ENCODE data around the gene TTLL10.

Gene TTLL10

DNA sequence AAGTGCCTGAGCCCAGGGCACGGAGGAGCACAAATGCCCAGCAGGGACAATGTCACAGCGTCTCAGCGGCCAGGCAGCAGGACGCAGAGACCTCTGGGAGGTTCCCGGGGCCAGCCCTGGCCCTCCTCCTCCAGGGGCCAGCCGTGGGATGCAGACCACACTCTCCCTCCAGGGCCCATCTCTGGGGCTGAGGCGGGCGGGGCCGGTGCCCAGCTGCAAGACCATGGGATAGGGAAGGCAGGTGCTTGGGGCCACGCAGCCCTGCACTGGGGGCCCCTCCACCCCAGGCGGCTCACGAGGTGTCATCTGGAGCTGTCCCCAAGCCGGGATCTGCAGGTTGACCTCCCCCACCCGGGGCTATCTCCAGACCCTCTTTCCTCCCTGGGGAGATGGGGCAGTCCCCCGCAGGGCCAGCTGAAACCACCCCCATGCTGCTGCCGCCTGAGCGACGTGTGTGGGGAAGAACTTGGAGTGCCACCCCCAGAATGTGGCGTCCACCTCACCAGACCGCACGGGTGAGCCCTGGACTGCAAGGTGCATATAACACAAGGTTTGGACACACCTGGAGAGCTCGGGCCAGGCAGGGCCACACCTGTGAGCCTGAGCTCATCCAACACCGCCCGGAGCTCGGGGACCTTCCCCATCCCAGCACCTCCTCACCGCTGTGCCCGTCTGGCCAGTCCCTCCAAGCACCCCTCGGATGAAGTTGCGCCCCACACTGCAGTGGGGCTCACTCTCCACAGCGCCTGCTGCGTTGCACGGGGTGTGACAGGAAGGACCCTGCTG, 4.1 kb upstream of the TTLL10 start:
- TF ChIP-seq, protein P1, sequence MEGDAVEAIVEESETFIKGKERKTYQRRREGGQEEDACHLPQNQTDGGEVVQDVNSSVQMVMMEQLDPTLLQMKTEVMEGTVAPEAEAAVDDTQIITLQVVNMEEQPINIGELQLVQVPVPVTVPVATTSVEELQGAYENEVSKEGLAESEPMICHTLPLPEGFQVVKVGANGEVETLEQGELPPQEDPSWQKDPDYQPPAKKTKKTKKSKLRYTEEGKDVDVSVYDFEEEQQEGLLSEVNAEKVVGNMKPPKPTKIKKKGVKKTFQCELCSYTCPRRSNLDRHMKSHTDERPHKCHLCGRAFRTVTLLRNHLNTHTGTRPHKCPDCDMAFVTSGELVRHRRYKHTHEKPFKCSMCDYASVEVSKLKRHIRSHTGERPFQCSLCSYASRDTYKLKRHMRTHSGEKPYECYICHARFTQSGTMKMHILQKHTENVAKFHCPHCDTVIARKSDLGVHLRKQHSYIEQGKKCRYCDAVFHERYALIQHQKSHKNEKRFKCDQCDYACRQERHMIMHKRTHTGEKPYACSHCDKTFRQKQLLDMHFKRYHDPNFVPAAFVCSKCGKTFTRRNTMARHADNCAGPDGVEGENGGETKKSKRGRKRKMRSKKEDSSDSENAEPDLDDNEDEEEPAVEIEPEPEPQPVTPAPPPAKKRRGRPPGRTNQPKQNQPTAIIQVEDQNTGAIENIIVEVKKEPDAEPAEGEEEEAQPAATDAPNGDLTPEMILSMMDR (IDR thresholded peaks at IDR 0.05) = no peak

DNA sequence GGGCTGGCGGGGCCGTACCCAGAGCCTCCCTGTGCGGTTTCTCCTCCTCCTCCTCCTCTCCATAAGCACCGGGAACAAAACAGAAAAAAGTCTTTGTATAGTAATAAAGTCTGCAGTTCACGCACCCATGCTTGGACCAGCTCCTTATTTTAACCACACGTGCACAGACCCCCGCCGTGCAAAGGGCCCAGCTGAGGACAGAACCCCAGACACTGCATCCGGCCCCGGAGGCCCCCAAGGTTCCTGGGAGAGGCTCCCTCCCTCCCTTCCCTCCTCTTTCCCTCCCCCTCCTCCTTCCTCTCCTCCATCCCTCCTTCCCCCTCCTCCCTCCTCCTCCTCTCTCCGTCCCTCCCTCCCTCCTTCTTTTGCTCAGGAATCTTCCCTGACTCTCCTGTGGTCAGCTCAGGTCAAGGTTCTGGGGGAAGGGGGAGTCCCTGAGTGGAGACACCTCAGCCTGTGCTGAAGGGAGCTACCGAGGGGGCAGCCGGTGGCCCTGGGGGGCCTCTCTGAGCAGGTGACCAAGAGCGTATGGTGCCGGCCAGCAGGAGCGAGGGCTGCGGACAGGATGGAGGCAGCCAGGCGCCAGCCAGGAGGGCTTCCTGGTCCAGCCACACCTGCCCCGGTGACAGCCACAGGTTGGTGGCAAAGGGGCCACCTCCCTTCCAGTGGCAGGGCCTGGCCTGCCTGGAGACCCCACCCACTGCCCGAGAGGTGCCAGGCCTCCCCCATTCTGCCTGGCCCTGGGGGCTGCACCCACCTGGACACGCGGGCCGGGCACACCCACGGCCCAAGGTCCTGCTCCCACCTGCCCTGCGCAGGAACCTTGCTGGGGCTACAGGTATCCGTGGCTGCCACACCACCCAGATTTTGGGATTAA, 3.2 kb upstream of the TTLL10 start:
- TF ChIP-seq, protein P1 (IDR thresholded peaks at IDR 0.05) = no peak

DNA sequence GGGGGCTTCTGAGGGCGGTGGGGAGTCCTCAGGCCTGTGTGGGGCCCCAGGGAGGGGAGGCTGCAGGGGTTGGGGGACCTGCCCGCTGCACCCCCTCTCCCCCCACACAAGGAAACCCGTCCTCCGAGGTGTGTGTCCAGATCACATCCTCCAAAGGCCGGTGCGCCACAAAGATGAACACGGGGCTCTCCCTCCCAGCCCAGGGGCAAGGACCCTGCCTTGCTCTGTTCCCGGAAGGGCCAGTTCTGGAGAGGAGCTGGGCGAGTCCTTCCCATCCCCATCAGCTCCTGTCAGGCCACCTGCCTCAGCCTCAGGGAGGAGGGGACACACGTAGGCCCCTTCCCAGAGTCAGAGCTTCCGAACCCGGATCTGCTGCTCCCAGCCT, 2.5 kb upstream of the TTLL10 start:
- TF ChIP-seq, protein P1 (IDR thresholded peaks at IDR 0.05) = no peak

DNA sequence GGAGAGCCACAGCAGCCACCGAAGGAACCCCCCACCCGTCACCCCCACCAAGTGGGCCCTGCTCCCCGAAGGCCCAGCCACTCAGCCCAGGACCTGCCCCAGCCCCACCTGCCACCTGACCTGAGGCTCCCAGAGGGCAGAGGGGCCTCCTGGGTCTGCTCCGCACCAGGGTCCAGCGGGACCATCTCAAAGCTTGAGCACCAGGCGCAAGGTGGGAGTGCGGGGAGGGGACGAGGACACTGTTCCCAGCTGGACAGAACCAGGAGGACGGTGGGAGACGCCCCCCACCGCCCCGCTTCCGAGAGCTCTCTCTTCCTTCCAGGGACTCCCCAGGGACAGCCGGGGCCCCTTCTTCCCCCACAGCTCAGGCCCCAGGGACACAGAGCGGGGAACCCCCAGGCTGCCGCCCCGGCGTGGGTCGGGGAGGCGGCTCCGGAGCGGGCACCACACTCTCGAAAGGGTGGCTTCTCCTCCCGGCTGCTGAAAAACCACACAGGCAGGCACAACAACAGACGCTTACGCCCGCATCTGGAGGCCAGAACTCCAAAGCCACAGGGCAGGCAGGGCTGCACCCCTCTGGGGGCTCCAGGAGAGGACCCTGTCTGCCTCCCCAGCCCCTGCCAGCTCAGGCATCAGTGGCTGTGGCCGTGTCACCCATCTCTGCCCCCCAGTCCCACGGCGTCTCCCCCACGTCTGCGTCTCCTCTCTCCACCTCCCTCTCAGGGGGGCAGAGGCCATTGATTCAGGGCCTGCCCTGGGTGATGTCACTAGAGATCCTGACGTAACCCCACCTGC, 1.9 kb upstream of the TTLL10 start:
- TF ChIP-seq, protein P1 (IDR thresholded peaks at IDR 0.05) = no peak

DNA sequence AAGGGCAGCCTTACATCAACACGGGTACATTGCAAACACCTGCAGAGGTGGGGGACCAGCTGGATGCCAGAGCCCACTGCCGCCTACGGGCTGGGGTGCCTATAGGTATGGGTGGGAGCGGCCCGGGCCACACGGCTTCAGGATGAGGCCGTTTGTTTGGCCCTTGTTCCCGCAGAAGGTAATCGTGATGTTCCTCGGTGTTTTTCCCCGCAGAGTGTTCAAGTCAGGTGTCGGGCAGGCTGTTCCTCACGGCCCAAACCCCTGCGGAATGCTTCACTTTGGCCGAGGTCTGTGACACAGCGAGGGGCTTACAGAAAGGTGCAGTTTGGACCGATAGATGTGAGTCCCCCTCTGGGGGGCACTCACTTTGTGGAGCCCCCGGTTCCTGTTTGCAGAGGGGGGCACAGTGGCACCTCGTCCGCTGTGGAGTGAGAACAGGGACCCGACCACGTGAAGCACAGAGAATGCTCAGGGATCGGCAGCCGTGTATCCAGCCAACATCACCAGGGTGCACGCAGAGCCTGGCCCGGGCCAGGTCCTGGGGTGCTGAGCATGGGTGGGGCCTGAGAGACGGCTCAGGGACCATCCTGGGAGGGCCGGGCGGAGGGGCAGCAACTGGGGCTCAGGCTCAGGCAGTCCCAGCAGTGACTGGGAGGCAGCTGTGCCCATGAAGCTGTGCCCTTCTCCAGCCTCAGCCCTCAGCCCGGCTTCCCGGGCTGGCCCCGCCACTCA, 453 bp upstream of the TTLL10 start:
- TF ChIP-seq, protein P1 (IDR thresholded peaks at IDR 0.05) = no peak

DNA sequence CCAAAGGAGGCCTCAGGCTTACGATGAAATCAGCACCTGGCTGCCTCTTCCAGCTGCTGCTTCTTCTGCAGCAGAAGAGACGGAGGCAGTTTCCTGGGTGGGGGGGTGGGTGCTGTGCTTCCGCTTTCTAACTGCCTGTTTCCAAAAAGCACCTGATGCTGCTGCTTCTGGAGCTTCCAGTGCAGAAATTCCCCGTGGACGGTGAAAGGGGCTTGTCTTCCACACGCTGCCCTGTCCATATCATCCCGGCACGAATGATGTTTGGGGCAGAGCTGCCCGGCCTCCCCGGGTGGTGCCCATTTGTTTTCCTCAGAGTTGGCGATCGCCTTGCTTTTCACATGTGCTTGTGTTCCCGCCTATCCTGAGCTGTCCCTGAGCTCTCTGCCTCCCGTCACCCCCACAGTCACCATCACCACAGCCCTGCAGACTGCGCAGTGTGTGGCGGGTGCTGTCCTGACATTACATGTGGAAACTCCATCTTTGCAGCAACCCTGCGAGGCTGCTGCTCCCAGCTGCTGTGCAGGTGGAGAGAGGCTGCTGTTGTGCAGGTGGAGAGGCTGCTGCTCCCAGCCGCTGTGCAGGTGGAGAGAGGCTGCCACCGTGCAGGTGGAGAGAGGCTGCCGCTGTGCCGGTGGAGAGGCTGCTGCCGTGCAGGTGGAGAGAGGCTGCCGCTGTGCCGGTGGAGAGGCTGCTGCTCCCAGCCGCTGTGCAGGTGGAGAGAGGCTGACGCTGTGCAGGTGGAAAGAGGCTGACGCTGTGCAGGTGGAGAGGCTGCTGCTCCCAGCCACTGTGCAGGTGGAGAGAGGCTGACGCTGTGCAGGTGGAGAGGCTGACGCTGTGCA, 1.8 kb downstream of the TTLL10 start:
- TF ChIP-seq, protein P1 (IDR thresholded peaks at IDR 0.05) = no peak

Data from LNCAP (cell line).